NCI-H1930 (cell line): ENCODE data around the gene FNDC11.

ENCODE experiments used
- DNase-seq, 2 experiments: peaks; one replicate each; lab custom pipeline; 2025; lab: John Stamatoyannopoulos, UW

The FNDC11 gene

GRCh38 chr20:63525971-63526370 is 28.0 kb upstream of the FNDC11 start:
- DNase-seq, result no peak

GRCh38 chr20:63527184-63527583 is 26.8 kb upstream of the FNDC11 start:
- no peak for DNase-seq

GRCh38 chr20:63529180-63529860 is 24.6 kb upstream of the FNDC11 start:
- no peak for DNase-seq

GRCh38 chr20:63529861-63530787 is 23.8 kb upstream of the FNDC11 start:
- DNase-seq, result no peak

GRCh38 chr20:63530788-63531160 is 23.2 kb upstream of the FNDC11 start:
- DNase-seq, result no peak

GRCh38 chr20:63531686-63532448 is 22.1 kb upstream of the FNDC11 start:
- no peak for DNase-seq

- DNase-seq, result no peak
These were observed 21.4 kb upstream of the FNDC11 start for GRCh38 chr20:63532449-63532971.

- DNase-seq, result no peak
These were observed 20.6 kb upstream of the FNDC11 start for GRCh38 chr20:63533388-63533787.

- DNase-seq, result no peak
These were observed 20.0 kb upstream of the FNDC11 start for GRCh38 chr20:63533871-63534393.

- no peak for DNase-seq
These were observed 19.5 kb upstream of the FNDC11 start for GRCh38 chr20:63534427-63534830.

GRCh38 chr20:63534831-63535651 is 18.9 kb upstream of the FNDC11 start:
- DNase-seq, result no peak

- no peak for DNase-seq
These were observed 17.6 kb upstream of the FNDC11 start for GRCh38 chr20:63536241-63536977.

GRCh38 chr20:63536997-63537524 is 16.9 kb upstream of the FNDC11 start, which contains the start of gene PTK6:
Gene PTK6, minus strand, starts transcription at chr20:63537376. Its CDS starts 62 bp downstream, at chr20:63537314.
- no peak for DNase-seq

- peak; percentile 67 to 78 for DNase-seq
These were observed 16.3 kb upstream of the FNDC11 start for GRCh38 chr20:63537525-63538203.

- no peak for DNase-seq
These were observed 15.5 kb upstream of the FNDC11 start for GRCh38 chr20:63538204-63539091.

- no peak for DNase-seq
These were observed 14.9 kb upstream of the FNDC11 start for GRCh38 chr20:63539092-63539430.

- no peak for DNase-seq
These were observed 14.3 kb upstream of the FNDC11 start for GRCh38 chr20:63539441-63540370.
